Transverse colon (tissue), 4 donors: ENCODE data around the gene NAA80. TPM values are rescaled to one million over a fixed set of nuclear protein-coding genes. Genes with fewer than 3 reads are reported as not detected.
A peak's percentile ranks its signal among the peaks of the same experiment; 100 is the strongest.

Experiments
- DNase-seq: peaks from one replicate; pipeline ENCODE4 v3.0.0-alpha.2; 2019
- H3K27ac ChIP-seq, 4 donors: fragments of 200-600 bp; sonication (generic); 2 replicates each; pipeline ENCODE4 v1.5.1; 2016 to 2018; ENCODE audit warnings: inconsistent platforms in 4 of 4
- H3K27me3 ChIP-seq: fragments of 200-600 bp; sonication (generic); 2 replicates; pipeline ENCODE4 v1.5.1; 2017; ENCODE audit warnings: inconsistent platforms
- H3K36me3 ChIP-seq, 4 donors: fragments of 200-600 bp; sonication (generic); 2 replicates each; pipeline ENCODE4 v1.5.1; 2017 to 2019; ENCODE audit warnings: inconsistent platforms in 4 of 4
- H3K4me1 ChIP-seq, 4 donors: fragments of 200-600 bp; sonication (generic); 2 replicates each; pipeline ENCODE4 v1.5.1; 2017 to 2020; ENCODE audit warnings: inconsistent platforms in 4 of 4
- H3K4me3 ChIP-seq, 4 donors: fragments of 200-600 bp; sonication (generic); 1 replicate in 1 of 4; 2 replicates in 3 of 4; pipeline versions ENCODE4 v1.5.1 to v1.6.1; 2017 to 2019; ENCODE audit warnings: inconsistent platforms in 4 of 4
- H3K9me3 ChIP-seq, 2 donors: fragments of 200-600 bp; sonication (generic); 2 replicates each; pipeline ENCODE4 v1.5.1; 2017 to 2019; ENCODE audit warnings: inconsistent platforms in 2 of 2
- EP300 ChIP-seq: sonication (generic); formaldehyde crosslinking; IDR thresholded peaks from one replicate; pipeline ENCODE4 v1.6.1; 2017; ENCODE audit warnings: antibody characterized with exemption, low read depth
- POLR2A ChIP-seq: fragments of 450-650 bp; IDR thresholded peaks from one replicate; pipeline ENCODE4 v1.6.1; 2016; ENCODE audit warnings: antibody characterized with exemption, mild to moderate bottlenecking, moderate library complexity
- POLR2AphosphoS5 ChIP-seq, 3 donors: sonication (generic); formaldehyde crosslinking; IDR thresholded peaks; one replicate each; pipeline ENCODE4 v1.6.1; 2016; ENCODE audit warnings: antibody characterized with exemption in 3 of 3
- WGBS, 2 donors: methylation state at CpG; one replicate each; pipeline ENCODE4 v1.1.5; 2018; ENCODE audit warnings: low coverage in 1 of 2; 5-methylcytosine and 5-hydroxymethylcytosine counted together
- in situ Hi-C, 4 donors: fragments of 200-750 bp; cut with MboI; loops; one replicate each; pipeline versions ENCODE4 v1.15.0 to v1.15.1; 2017; ENCODE audit warnings: low sequenced_read_pairs in 3 of 4, low pct_ligation_motif_present in 1 of 4, low pct_unique_long_range_greater_than_20kb in 1 of 4
- intact Hi-C: fragments of 100-400 bp; cut with DNase I; formaldehyde crosslinking; loops from one replicate; pipeline ENCODE4 v1.15.1; 2023; ENCODE audit warnings: low total_unique reads
- total RNA-seq, 4 donors: library from RNA; depleted of rRNA; stranded (reverse); fragments of >200 nt; gene quantifications; one replicate each; pipeline ENCODE4 v1.1.0, GENCODE V29; 2016
- TF ChIP-seq, protein P1 (sequence below), 5 experiments: fragments of 200-600 bp in 3 of 5; fragments of 450-650 bp in 2 of 5; sonication (generic) in 3 of 5; IDR thresholded peaks; 1 replicate in 2 of 5; 2 replicates in 3 of 5; pipeline ENCODE4 v1.5.1; 2016 to 2017; ENCODE audit warnings: antibody characterized with exemption in 5 of 5, inconsistent platforms in 3 of 5, mild to moderate bottlenecking in 2 of 5, moderate library complexity in 1 of 5

Gene NAA80
- total RNA-seq, 4 donors from 2014 or later = 5.2 to 13.0 (median 7.8) TPM

GRCh38 chr3:50338965-50339364 is 39.8 kb upstream of the NAA80 start:
- Histone ChIP-seq H3K27ac (peak overlapping the region; percentile 93 to 99 (median 98)), H3K4me1 (peaks cover 26 to 65% (median 52%) of the 10 kb centered on the region in 4 donors), H3K4me3 (peak overlapping the region in 1 of 4 donors; percentile 62), H3K36me3 (no peaks in the 10 kb centered on the region), H3K27me3 (no peaks in the 10 kb centered on the region), H3K9me3 (no peaks in the 10 kb centered on the region)
- no peak for TF ChIP-seq POLR2A
- TF ChIP-seq POLR2AphosphoS5 (IDR thresholded peaks at IDR 0.05) = no peak
- TF ChIP-seq EP300 = no peak
- TF ChIP-seq, protein P1, sequence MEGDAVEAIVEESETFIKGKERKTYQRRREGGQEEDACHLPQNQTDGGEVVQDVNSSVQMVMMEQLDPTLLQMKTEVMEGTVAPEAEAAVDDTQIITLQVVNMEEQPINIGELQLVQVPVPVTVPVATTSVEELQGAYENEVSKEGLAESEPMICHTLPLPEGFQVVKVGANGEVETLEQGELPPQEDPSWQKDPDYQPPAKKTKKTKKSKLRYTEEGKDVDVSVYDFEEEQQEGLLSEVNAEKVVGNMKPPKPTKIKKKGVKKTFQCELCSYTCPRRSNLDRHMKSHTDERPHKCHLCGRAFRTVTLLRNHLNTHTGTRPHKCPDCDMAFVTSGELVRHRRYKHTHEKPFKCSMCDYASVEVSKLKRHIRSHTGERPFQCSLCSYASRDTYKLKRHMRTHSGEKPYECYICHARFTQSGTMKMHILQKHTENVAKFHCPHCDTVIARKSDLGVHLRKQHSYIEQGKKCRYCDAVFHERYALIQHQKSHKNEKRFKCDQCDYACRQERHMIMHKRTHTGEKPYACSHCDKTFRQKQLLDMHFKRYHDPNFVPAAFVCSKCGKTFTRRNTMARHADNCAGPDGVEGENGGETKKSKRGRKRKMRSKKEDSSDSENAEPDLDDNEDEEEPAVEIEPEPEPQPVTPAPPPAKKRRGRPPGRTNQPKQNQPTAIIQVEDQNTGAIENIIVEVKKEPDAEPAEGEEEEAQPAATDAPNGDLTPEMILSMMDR (IDR thresholded peaks at IDR 0.05) = no peak
- 44 to 60% methylated on average over 1 to 5 of the region's 5 CpGs for WGBS, 2 donors
- intact Hi-C loops = loop anchor here (10.0 kb wide), 1 partner anchor 1946 kb away; the partner anchor contains the start of gene GLYCTK
- DNase-seq = no peak
- in situ Hi-C loops = no loop called here

DNA sequence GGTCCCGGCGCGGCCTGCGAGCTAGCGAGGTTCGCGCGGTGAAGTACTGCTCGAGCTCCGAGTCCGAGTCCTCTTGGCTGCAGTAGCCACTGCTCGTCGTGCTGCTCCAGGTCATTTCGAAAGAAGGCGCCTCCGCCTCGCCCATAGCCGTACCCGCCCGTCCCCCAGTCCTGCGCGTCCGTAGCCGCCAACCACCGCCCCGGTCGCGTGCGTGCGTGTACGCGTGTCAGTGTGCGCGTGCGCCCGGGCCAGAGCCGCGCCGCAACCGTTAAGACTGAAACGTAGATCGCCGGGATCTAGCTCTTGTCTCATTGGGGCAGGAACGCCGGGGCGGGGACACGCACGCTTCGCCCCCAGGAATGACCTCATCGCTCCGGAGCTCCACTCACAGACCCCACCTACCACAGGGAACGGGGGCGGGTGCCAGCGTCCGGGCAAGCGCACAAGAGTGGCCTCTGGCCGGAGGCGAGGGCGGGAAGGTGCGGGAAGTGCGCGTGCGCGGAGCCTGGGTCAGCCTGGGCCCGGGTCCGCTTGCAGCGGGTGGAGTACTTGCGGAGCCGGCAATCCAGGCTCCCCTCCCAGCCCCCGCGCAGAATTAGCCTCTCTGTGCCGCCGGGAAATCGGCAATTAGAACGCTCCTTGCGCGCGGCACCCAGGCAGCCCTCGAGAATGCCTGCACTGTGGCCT is 38.1 kb upstream of the NAA80 start:
- peaks cover 26 to 74% (median 59%) of the 10 kb centered on the region in 4 donors for H3K4me1 ChIP-seq
- H3K4me3 ChIP-seq = peak overlapping the region; percentile 49 to 91 (median 60)
- TF ChIP-seq, protein P1 (IDR thresholded peaks at IDR 0.05) = no peak
- TF ChIP-seq POLR2AphosphoS5 (IDR thresholded peaks at IDR 0.05) = peak; percentile 97 to 98 (median 97)
- TF ChIP-seq EP300 = peak; percentile 1
- peak; percentile 92 for TF ChIP-seq POLR2A
- peak; percentile 100 for DNase-seq
- H3K9me3 ChIP-seq = no peaks in the 10 kb centered on the region
- intact Hi-C loops (loop anchor here (10.0 kb wide), 1 partner anchor 1947 kb away; the partner anchor contains the start of gene GLYCTK), in situ Hi-C loops (no loop called here)
- WGBS, 2 donors = 0% methylated on average over 71 of the region's 79 CpGs; no CpG with 5 or more reads in 1 of the 2 donors
- H3K36me3 ChIP-seq = no peaks in the 10 kb centered on the region
- peak overlapping the region; percentile 93 to 99 (median 98) for H3K27ac ChIP-seq
- no peaks in the 10 kb centered on the region for H3K27me3 ChIP-seq

DNA sequence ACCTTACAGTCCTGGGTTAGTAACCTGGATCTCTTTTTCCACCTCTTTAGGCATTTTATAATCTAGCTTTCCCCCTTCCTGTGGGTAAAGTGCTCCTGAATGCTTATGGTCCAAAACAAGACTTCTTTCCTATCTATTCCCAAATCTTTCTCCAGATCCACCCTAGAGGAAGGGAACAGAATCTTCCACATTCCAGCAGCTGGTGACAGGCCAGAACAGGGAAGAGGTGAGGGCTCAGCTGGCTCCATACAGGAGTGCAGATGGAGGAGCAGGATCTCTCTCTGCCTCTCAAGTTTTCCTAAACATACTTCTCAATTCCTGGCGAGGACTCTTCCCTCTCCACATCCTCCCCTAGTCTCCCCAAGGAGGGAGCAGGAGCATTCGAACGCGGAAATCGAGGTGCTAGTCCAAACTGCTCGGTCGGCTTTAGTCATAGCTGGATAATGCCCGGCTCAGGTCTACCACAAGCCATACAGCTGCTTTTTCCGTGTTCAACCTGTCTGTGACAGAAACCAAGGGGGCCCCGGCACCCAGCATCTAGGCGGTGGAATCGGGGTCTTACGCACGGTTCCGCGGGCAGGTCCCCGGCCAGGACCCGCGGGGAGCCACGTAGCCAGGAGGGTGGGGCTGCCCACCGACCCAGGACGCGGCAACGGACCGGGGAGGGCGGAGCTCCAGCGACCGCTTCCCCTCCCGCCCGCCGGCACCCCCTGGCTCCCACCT is 37.4 kb upstream of the NAA80 start:
- TF ChIP-seq, protein P1 (IDR thresholded peaks at IDR 0.05) = peak in 1 of 5 experiments; percentile 26
- TF ChIP-seq POLR2AphosphoS5 (IDR thresholded peaks at IDR 0.05) = no peak
- peaks cover 0 to 1% (median under 1%) of the 10 kb centered on the region in 4 donors for H3K36me3 ChIP-seq
- DNase-seq = no peak
- 1% methylated on average over 21 of the region's 31 CpGs; no CpG with 5 or more reads in 1 of the 2 donors for WGBS, 2 donors
- H3K4me3 ChIP-seq = peak overlapping the region; percentile 49 to 91 (median 60)
- no peaks in the 10 kb centered on the region for H3K27me3 ChIP-seq
- H3K27ac ChIP-seq = peak overlapping the region; percentile 93 to 99 (median 98)
- intact Hi-C loops = loop anchor here (10.0 kb wide), 1 partner anchor 1948 kb away; the partner anchor contains the start of gene GLYCTK
- in situ Hi-C loops = no loop called here
- H3K4me1 ChIP-seq = peaks cover 26 to 71% (median 58%) of the 10 kb centered on the region in 4 donors
- H3K9me3 ChIP-seq = no peaks in the 10 kb centered on the region
